ENCODE results near the gene LIFR.
"Not testable (repeated sequence)": the region's sequence is repeated elsewhere in the genome, so short reads cannot be mapped to it uniquely, and the experiment has no call there.

Gene LIFR

DNA sequence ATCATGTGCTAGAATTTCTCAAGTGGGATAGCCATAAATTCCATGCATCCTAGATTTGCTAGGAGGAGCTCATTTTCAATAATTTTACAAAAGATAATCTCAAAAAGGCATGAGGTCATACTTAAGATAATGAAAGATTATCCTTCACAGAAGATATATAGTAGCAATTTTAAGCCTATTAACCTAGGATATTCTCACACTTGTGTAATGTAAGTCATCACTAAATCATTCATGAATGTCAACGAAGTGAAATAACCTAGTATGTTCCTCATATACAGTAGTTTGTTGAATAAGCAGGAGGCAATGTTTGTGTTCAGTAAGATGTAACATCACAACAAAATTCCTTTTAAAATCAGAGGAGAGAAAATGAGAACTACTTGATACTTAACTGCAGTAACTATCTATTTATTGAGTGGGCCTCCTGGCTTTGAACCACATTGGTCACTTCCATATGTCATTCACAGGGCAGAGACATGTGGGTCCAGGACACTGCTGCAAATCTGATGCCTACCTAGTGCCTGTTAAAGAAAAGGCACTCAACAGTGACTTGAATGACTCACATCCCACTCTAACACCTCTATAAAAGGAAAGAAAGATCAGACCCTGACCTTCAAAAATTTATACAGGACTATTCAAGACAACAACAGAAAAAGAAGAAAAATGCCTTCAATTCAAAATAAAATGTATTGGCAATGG is 8.2 kb downstream of the LIFR start:
- DNase-seq: no peak

GRCh38 chr5:38547257-38547656 is 9.2 kb downstream of the LIFR start:
- no peak for DNase-seq

DNA sequence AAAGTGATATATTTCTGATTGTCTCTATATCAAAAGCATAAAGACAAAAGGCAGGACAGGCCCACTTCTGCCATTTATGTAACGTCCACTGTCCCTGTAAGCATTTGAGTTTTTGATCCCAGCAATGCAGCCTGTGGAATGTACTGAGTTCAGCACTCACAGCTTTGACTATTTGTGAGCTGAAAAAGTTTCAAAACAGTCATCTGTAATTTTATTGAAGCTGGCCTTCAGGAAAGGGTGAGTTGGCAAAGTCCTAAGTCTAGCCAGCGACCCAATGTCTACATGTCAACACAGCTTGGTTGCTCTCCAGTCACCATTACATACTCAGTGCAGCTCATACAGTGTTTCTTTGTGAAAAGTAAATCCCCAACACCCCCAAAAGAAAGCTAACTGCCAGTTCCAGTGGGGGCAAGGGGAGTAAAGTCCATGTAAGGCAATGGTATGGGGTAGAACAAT is 9.7 kb downstream of the LIFR start:
- no peak for DNase-seq

GRCh38 chr5:38543886-38544285 is 12.6 kb downstream of the LIFR start:
- no peak for DNase-seq

GRCh38 chr5:38543074-38543473 is 13.4 kb downstream of the LIFR start:
- no peak for DNase-seq

DNA sequence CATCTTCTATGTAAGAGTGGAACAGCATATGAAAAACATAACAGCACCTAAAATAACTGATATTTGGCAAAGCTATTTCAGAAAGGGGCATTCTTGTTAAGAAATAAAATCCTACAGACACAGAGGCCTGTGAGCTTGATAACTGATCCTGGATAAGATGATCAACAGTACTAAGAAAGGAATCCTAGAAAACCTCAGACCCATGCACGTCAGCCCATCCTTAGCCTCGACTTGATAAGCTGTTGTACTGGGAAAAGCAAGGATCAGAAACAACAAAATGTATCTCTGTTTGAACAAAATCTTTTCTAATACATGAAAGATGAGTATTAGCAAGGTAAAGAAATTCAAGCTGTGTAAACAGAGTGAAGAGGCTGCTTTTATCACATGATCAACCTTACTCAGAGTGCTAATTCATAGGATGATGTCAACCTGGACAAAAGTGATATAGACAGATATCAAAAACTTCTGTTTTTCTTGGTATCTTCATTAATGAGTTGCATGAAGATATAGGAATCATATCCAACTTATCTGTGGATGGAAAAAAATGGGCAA is 15.2 kb downstream of the LIFR start:
- no peak for DNase-seq

- DNase-seq: no peak
Measured at GRCh38 chr5:38540314-38540713, 16.1 kb downstream of the LIFR start.

- no peak for DNase-seq
Measured at GRCh38 chr5:38538161-38538560, 18.3 kb downstream of the LIFR start.

DNA sequence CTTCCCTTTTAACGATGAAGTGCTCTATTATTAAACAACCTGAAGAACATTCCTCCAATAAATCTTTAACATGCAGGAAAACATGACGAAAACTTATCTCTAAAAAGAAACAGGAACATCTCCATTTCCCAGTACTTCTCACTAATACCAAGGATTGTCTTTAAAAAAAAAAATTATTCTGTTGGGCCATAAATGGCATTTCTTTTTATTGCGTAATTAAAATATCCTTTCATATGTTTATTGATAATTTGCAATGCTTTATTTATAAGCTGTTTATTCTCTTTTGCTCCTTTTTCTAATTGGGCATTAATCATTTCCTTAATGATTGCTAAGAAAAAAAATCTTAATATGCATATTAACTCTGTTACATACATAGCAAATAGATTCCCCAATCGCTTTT is 18.9 kb downstream of the LIFR start:
- DNase-seq: no peak

GRCh38 chr5:38536968-38537367 is 19.5 kb downstream of the LIFR start:
- DNase-seq: no peak

DNA sequence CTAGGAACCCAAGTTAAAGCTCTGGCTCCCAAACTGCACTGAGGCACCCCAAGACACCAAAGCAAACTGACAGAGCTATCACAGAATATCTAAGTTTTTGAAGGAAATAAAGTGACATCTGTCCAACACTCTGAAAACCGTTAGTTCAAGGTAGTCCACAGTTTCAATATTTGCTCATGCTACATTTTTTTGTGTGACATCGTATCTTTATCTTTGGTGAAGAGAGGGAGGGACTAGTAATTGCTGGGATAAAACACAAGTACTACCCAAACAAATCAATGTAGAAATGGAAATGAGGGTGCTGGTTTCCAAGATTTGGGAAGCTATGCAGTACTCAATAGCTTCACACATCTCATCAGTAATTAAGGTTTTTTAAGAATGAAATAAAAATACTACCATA is 20.6 kb downstream of the LIFR start:
- no peak for DNase-seq

- no peak for DNase-seq
Measured at GRCh38 chr5:38535248-38535750, 21.1 kb downstream of the LIFR start.

DNA sequence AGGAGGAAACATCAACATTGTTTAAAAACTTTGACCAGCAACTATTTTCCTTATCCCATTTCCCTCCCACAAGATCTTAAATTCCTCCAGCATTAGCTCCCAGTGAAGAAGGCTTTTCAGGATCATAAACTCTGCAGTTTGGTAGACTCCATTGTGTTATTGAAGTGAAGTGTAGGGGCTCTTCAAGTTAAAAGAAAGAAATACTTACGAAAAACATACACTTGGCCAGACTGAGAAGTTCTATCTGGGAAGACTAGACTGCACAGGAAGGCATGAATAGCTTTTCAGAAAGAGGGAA is 22.3 kb downstream of the LIFR start:
- no peak for DNase-seq

- no peak for DNase-seq
Measured at GRCh38 chr5:38533286-38534155, 22.9 kb downstream of the LIFR start.

DNA sequence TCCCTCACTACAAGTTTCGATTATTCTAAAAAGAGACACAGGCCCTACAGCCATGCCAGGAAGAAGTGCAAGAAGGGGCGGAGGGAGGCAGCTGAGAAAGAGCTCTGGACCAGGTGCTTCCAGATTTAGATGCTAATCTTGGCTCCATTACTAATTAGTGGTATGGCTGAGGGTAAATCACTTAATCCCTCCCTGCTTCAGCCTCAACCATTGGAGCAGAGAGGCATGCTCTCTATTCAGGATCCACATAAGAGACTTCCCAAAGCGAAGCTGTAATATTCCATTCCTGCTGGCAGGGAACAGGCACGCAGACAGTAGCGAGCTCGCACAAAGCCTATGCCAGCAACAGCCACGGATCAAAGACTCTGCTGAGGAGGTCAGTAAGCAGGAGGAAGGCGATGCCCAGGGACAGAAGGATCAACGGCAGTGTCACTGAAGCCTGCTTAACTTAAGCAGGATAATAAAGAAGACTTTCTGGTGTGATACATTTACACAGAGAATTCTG is 24.2 kb downstream of the LIFR start:
- DNase-seq: no peak

DNA sequence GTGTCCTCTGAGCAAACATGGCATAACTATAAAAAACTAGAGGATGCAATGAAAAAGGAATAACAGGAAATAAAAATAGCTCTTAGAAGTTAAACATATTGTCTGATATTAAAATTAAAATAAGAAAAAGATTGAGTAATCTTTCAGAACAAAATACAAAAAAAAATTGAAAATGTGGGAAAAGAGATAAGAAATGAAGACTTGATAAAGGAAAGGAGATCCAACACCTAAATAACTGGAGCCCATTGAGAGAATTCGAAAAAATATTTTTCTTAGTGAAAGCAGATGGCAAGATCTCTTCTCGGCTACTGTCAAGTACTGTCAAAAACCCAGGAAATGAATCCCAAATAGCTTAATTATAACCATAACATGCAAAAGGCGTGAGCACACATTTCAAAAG is 24.9 kb downstream of the LIFR start:
- DNase-seq: no peak

GRCh38 chr5:38529955-38530646 is 26.3 kb downstream of the LIFR start:
- DNase-seq: no peak

- DNase-seq: no peak
Measured at GRCh38 chr5:38528162-38528703, 28.2 kb downstream of the LIFR start.

- no peak for DNase-seq
Measured at GRCh38 chr5:38527475-38527874, 29.0 kb downstream of the LIFR start.

DNA sequence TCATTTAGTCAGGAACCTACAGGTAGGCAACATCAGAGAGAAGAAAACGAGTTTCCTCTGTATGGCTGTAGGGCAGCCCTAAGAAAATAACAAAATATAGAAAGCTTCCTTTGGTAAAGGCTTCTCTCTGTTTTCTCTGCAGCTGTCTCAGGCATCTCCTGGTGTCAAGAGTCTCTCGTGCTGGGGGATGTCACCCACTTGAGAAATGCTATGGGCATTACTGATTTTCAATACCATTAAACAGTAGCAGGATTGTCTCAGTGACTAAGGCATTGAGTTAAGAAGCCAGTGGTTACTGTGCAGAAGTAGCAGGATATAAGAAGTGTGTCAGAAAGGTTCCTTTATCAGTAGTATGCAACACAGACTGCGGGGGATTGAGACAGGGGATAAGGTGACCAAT is 32.4 kb downstream of the LIFR start:
- DNase-seq: no peak

DNA sequence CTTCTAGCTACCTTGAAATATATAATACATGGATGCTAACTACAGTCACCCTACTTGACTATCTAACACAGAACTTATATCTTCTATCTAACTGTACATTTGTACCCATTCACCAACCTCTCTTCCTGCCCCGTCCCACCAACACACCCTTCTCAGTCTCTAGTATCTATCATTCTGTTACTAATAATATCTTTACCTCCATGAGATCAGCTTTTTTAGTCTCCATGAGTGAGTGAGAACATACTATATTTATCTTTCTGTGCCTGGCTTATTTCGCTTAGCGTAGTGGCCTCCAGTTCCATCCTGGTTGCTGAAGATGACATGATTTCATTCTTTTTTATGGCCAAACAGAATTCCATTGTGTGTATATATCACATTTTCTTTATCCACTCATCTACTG is 37.0 kb downstream of the LIFR start:
- no peak for DNase-seq

GRCh38 chr5:38518341-38518740 is 38.1 kb downstream of the LIFR start:
- DNase-seq: no peak

GRCh38 chr5:38516649-38517048 is 39.8 kb downstream of the LIFR start:
- DNase-seq: not testable (repeated sequence)
